B cell (primary cell): ENCODE measurements around the gene HDAC7. TPM values are rescaled to one million over a fixed set of nuclear protein-coding genes. Genes with fewer than 3 reads are reported as not detected.

Experiments used
- ATAC-seq: fragments of 200-7000 bp; cut with Tn5 transposase; one replicate; pipeline ENCODE4 v1.10.0; 2021; ENCODE audit warnings: low read depth, mild to moderate bottlenecking, moderate number of reproducible peaks, moderate library complexity
- CTCF ChIA-PET: fragments of 350-600 bp; sonication (Branson Sonifier 250); formaldehyde crosslinking; loops from one replicate; lab custom pipeline; 2021; ENCODE audit warnings: antibody characterized with exemption, inconsistent platforms; lab: Charles Lee
- POLR2A ChIA-PET: fragments of 350-600 bp; sonication (Branson Sonifier 250); formaldehyde crosslinking; loops from one replicate; lab custom pipeline; 2021; ENCODE audit warnings: antibody characterized with exemption; lab: Charles Lee
- DNase-seq: peaks from one replicate; pipeline ENCODE4 v3.0.0; 2013
- H2AFZ ChIP-seq: 2 replicates; pipeline ENCODE4 v1.6.1; 2012; ENCODE audit warnings: mild to moderate bottlenecking, low read depth, low read length; ENCODE audit not compliant: insufficient read depth, poor library complexity, severe bottlenecking
- H3K27ac ChIP-seq, 2 donors: 1 replicate in 1 of 2; 2 replicates in 1 of 2; pipeline ENCODE4 v1.5.1; 2012 to 2013; ENCODE audit warnings: low read length in 2 of 2, mild to moderate bottlenecking in 2 of 2, moderate library complexity in 1 of 2
- H3K27me3 ChIP-seq, 4 experiments: fragments of 200-600 bp in 1 of 4; sonication (generic) in 1 of 4; replicated peaks in 1 of 4; 1 replicate in 2 of 4; 2 replicates in 2 of 4; pipeline versions ENCODE4 v1.6.1 to v1.7.0; 2013 to 2016; ENCODE audit warnings: low read length in 3 of 4, mild to moderate bottlenecking in 2 of 4, mixed read lengths in 1 of 4, moderate library complexity in 1 of 4; ENCODE audit not compliant: insufficient read depth in 4 of 4, control insufficient read depth in 3 of 4; ENCODE audit errors: control extremely low read depth in 1 of 4
- H3K36me3 ChIP-seq, 2 experiments: replicated peaks in 1 of 2; 1 replicate in 1 of 2; 2 replicates in 1 of 2; pipeline versions ENCODE4 v1.6.1 to v1.7.1; 2013; ENCODE audit warnings: low read length in 1 of 2; ENCODE audit not compliant: insufficient read depth in 2 of 2, control insufficient read depth in 1 of 2; ENCODE audit errors: control extremely low read depth in 1 of 2, extremely low read depth in 1 of 2
- H3K4me1 ChIP-seq, 2 donors: fragments of 200-600 bp in 1 of 2; sonication (generic) in 1 of 2; 1 replicate in 1 of 2; 2 replicates in 1 of 2; pipeline versions ENCODE4 v1.5.1 to v1.6.1; 2013 to 2017; ENCODE audit warnings: low read length in 2 of 2; ENCODE audit not compliant: control insufficient read depth in 2 of 2, insufficient read depth in 2 of 2
- H3K4me2 ChIP-seq: replicated peaks from 2 replicates; pipeline ENCODE3; 2012; ENCODE audit warnings: mild to moderate bottlenecking, low read depth, low read length; ENCODE audit not compliant: poor library complexity, severe bottlenecking
- H3K4me3 ChIP-seq, 5 experiments: fragments of 200-600 bp in 1 of 5; sonication (generic) in 1 of 5; 1 replicate in 3 of 5; 2 replicates in 2 of 5; pipeline versions ENCODE4 v1.5.1 to v1.7.0; 2011 to 2016; ENCODE audit warnings: low read length in 4 of 5, mild to moderate bottlenecking in 4 of 5, low read depth in 2 of 5, control low read depth in 1 of 5, moderate library complexity in 1 of 5; ENCODE audit not compliant: insufficient read depth in 1 of 5; ENCODE audit errors: control extremely low read depth in 1 of 5, extremely low read depth in 1 of 5
- H3K79me2 ChIP-seq: fragments of 200-600 bp; sonication (generic); one replicate; pipeline ENCODE4 v1.6.0; 2016; ENCODE audit warnings: low read length; ENCODE audit not compliant: control insufficient read depth, insufficient read depth
- H3K9ac ChIP-seq: fragments of 200-600 bp; sonication (generic); 2 replicates; pipeline ENCODE4 v1.6.1; 2017; ENCODE audit warnings: mild to moderate bottlenecking, low read length, moderate library complexity
- H3K9me3 ChIP-seq, 3 donors: one replicate each; pipeline versions ENCODE4 v1.6.1 to v1.7.1; 2013; ENCODE audit warnings: low read length in 2 of 3; ENCODE audit not compliant: control insufficient read depth in 2 of 3, insufficient read depth in 1 of 3; ENCODE audit errors: control extremely low read depth in 1 of 3
- H4K20me1 ChIP-seq: 2 replicates; pipeline ENCODE4 v1.6.0; 2012; ENCODE audit warnings: mild to moderate bottlenecking, low read length; ENCODE audit not compliant: insufficient read depth, control insufficient read depth, poor library complexity, severe bottlenecking
- H3K27ac Mint-ChIP-seq: one replicate; pipeline ENCODE4 v1.8.0; 2021; ENCODE audit warnings: mixed read lengths
- H3K27me3 Mint-ChIP-seq: one replicate; pipeline ENCODE4 v1.8.0; 2021; ENCODE audit warnings: mixed read lengths
- H3K4me1 Mint-ChIP-seq: one replicate; pipeline ENCODE4 v1.8.0; 2021; ENCODE audit warnings: mixed read lengths
- H3K4me3 Mint-ChIP-seq: one replicate; pipeline ENCODE4 v1.8.0; 2021; ENCODE audit warnings: mixed read lengths
- H3K9me3 Mint-ChIP-seq: one replicate; pipeline ENCODE4 v1.8.0; 2022; ENCODE audit warnings: mixed read lengths; ENCODE audit not compliant: insufficient read depth
- CTCF ChIP-seq: fragments of 200-600 bp; IDR thresholded peaks from one replicate; pipeline ENCODE4 v1.8.0; 2022; ENCODE audit warnings: antibody characterized with exemption, mild to moderate bottlenecking
- EZH2 ChIP-seq: IDR thresholded peaks from 2 replicates; pipeline ENCODE4 v1.6.1; 2012; ENCODE audit warnings: borderline replicate concordance, low read depth, mild to moderate bottlenecking, moderate library complexity, low read length; ENCODE audit not compliant: insufficient read depth, poor library complexity, severe bottlenecking
- whole genome bisulfite sequencing: methylation state at CpG from one replicate; pipeline ENCODE4 v1.1.5; 2013; ENCODE audit warnings: missing lambda C conversion rate; ENCODE audit not compliant: insufficient coverage; 5-methylcytosine and 5-hydroxymethylcytosine counted together
- intact Hi-C: fragments of 100-400 bp; cut with micrococcal nuclease; formaldehyde crosslinking; loops from one replicate; pipeline ENCODE4 v1.10.0; 2022
- polyA plus RNA-seq: library from polyadenylated mRNA; depleted of rRNA; stranded (reverse); fragments of >200 nt; gene quantifications from 2 replicates; pipeline ENCODE4 v1.2.3, GENCODE V29; 2012
- total RNA-seq, 2 donors: library from RNA; stranded (reverse); fragments of 120-200 nt in 1 of 2; gene quantifications; 1 replicate in 1 of 2; 2 replicates in 1 of 2; pipeline versions ENCODE4 v1.2.3 to v1.2.4, GENCODE V29; 2013 to 2022

The HDAC7 gene
- total and polyA plus RNA-seq, 2 donors (not counting 1 experiment from before 2014, with no cell fraction given) = 87.2 to 178 TPM

GRCh38 chr12:47786662-47787280 is 32.9 kb downstream of the HDAC7 start:
- no peak overlapping the region for H3K4me2 ChIP-seq
- no peaks in the 10 kb centered on the region for H3K4me1 ChIP-seq
- 96% methylated on average over 10 of the region's 10 CpGs for WGBS
- Mint-ChIP-seq H3K4me3 (no peak overlapping the region), H3K27me3 (no peaks in the 10 kb centered on the region), H3K27ac (no peak overlapping the region), H3K9me3 (no peaks in the 10 kb centered on the region), H3K4me1 (peaks cover 2% of the 10 kb centered on the region)
- H3K27ac ChIP-seq = no peak overlapping the region
- no peaks in the 10 kb centered on the region for H4K20me1 ChIP-seq
- H3K9me3 ChIP-seq = no peaks in the 10 kb centered on the region
- H3K79me2 ChIP-seq = no peaks in the 10 kb centered on the region
- H3K9ac ChIP-seq = no peak overlapping the region
- intact Hi-C loops = no loop called here
- TF ChIP-seq CTCF (no peak), EZH2 (no peak)
- H3K36me3 ChIP-seq = peaks cover 2 to 86% of the 10 kb centered on the region in 2 experiments
- CTCF ChIA-PET = interaction anchor here (1.2 to 38.8 kb wide), 5 partner anchors 11 to 69 kb away, joined by 3 to 1203 read pairs (median 3); partner anchors contain the start of gene ENDOU
- no peaks in the 10 kb centered on the region for H3K27me3 ChIP-seq
- ATAC-seq (no peak), DNase-seq (no peak)
- no peak overlapping the region for H2AFZ ChIP-seq
- no peak overlapping the region for H3K4me3 ChIP-seq
- POLR2A ChIA-PET = no interaction called here

- 93% methylated on average over 10 of the region's 11 CpGs for WGBS
- CTCF ChIA-PET = interaction anchor here (1.5 to 38.8 kb wide), 4 partner anchors 23 to 69 kb away, joined by 3 to 1203 read pairs (median 4); partner anchors contain the start of gene ENDOU
- no peak overlapping the region for H3K27ac Mint-ChIP-seq
- Histone ChIP-seq H3K27me3 (no peaks in the 10 kb centered on the region), H3K4me2 (no peak overlapping the region), H2AFZ (no peak overlapping the region), H3K36me3 (peaks cover 2 to 79% of the 10 kb centered on the region in 2 experiments), H3K27ac (no peak overlapping the region), H3K9me3 (no peaks in the 10 kb centered on the region), H3K4me3 (no peak overlapping the region), H3K4me1 (no peaks in the 10 kb centered on the region), H4K20me1 (no peaks in the 10 kb centered on the region), H3K79me2 (no peaks in the 10 kb centered on the region), H3K9ac (no peak overlapping the region)
- no peak for TF ChIP-seq EZH2
- TF ChIP-seq CTCF = no peak
- POLR2A ChIA-PET = no interaction called here
- ATAC-seq (no peak), DNase-seq (no peak)
- H3K9me3 Mint-ChIP-seq = no peaks in the 10 kb centered on the region
- H3K4me1 Mint-ChIP-seq = peaks cover 2% of the 10 kb centered on the region
- no peaks in the 10 kb centered on the region for H3K27me3 Mint-ChIP-seq
- intact Hi-C loops = no loop called here
- H3K4me3 Mint-ChIP-seq = no peak overlapping the region
These were observed 33.6 kb downstream of the HDAC7 start for GRCh38 chr12:47785887-47786661.
